Neural crest cell (in vitro differentiated cells): ENCODE data around the gene TSPO. TPM values are rescaled to one million over a fixed set of nuclear protein-coding genes. Genes with fewer than 3 reads are reported as not detected.

Experiments
- DNase-seq: peaks from one replicate; pipeline ENCODE4 v3.0.0; 2021; ENCODE audit warnings: low read depth, mixed read lengths, low spot score
- H3K27ac Mint-ChIP-seq: one replicate; pipeline ENCODE4 v1.8.0; 2021; ENCODE audit warnings: mild to moderate bottlenecking, mixed read lengths; ENCODE audit not compliant: unreplicated experiment
- H3K27me3 Mint-ChIP-seq: 2 replicates; pipeline ENCODE4 v1.8.0; 2021; ENCODE audit warnings: low read depth, mild to moderate bottlenecking, mixed read lengths
- H3K36me3 Mint-ChIP-seq: 2 replicates; pipeline ENCODE4 v1.8.0; 2021; ENCODE audit warnings: low read depth, mild to moderate bottlenecking, mixed read lengths
- H3K4me1 Mint-ChIP-seq: 2 replicates; pipeline ENCODE4 v1.8.0; 2021; ENCODE audit warnings: mixed read lengths
- H3K4me3 Mint-ChIP-seq: one replicate; pipeline ENCODE4 v1.8.0; 2021; ENCODE audit warnings: mild to moderate bottlenecking, mixed read lengths
- H3K9me3 Mint-ChIP-seq: 2 replicates; pipeline ENCODE4 v1.8.0; 2021; ENCODE audit warnings: mixed read lengths
- total RNA-seq: library from RNA; stranded (reverse); gene quantifications from 2 replicates; pipeline ENCODE4 v1.2.1, GENCODE V29; 2021
- TF ChIP-seq, protein P1 (sequence below): fragments of 200-600 bp; sonication (generic); conservative IDR thresholded peaks from 2 replicates; pipeline ENCODE4 v1.5.0; 2021; ENCODE audit warnings: antibody characterized with exemption, mild to moderate bottlenecking

The TSPO gene
- total RNA-seq, 1 donor from 2014 or later, result 12.3 TPM

DNA sequence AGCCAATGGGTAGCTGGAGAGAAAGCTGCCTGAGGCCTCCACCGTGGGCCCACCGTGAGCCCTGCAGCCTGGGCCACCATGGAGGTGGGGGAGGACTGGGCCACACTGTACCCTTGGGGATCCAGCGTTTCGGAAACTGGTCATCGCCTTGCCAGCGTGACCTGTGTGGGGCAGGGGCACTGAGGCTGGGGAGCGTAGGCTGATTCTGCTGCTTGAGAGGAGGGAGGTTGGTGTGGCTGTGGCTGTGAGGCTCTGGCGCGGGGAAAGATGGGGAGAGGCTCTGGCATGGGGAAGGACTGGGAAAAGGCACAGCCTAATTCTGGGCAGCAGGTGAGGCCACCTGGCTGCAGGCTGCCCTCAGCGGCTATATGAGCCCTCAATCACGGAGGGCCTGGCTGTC, 48.2 kb downstream of the TSPO start:
- TF ChIP-seq, protein P1, sequence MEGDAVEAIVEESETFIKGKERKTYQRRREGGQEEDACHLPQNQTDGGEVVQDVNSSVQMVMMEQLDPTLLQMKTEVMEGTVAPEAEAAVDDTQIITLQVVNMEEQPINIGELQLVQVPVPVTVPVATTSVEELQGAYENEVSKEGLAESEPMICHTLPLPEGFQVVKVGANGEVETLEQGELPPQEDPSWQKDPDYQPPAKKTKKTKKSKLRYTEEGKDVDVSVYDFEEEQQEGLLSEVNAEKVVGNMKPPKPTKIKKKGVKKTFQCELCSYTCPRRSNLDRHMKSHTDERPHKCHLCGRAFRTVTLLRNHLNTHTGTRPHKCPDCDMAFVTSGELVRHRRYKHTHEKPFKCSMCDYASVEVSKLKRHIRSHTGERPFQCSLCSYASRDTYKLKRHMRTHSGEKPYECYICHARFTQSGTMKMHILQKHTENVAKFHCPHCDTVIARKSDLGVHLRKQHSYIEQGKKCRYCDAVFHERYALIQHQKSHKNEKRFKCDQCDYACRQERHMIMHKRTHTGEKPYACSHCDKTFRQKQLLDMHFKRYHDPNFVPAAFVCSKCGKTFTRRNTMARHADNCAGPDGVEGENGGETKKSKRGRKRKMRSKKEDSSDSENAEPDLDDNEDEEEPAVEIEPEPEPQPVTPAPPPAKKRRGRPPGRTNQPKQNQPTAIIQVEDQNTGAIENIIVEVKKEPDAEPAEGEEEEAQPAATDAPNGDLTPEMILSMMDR, result no peak
- Mint-ChIP-seq H3K27me3 (no peaks in the 10 kb centered on the region), H3K4me3 (no peak overlapping the region), H3K4me1 (no peaks in the 10 kb centered on the region), H3K36me3 (no peaks in the 10 kb centered on the region), H3K9me3 (no peaks in the 10 kb centered on the region), H3K27ac (peak overlapping the region; percentile 35)
- DNase-seq, result no peak

DNA sequence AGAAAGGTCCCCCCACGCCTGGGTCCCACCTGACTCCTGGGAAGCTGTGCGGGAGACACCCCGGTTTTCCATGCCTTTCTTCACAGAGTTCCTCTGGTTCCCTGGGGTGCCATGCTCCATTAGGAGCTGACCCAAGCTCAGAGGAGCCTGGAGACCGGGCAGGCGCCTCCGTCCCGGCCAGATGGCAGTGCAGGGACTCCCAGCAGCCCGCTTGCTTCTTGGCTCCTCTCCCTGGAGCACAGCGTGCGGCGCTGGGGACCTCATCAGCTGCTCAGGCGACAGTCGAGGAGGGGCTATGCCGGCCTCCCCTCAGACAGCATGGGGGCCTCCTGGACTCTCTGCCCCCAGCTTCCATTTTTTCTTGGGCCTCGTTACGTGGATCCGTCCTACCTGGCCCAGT, 48.7 kb downstream of the TSPO start:
- Mint-ChIP-seq H3K27me3 (no peaks in the 10 kb centered on the region), H3K36me3 (no peaks in the 10 kb centered on the region), H3K4me1 (no peaks in the 10 kb centered on the region), H3K9me3 (no peaks in the 10 kb centered on the region), H3K27ac (no peak overlapping the region), H3K4me3 (no peak overlapping the region)
- TF ChIP-seq, protein P1, result no peak
- DNase-seq, result no peak

DNA sequence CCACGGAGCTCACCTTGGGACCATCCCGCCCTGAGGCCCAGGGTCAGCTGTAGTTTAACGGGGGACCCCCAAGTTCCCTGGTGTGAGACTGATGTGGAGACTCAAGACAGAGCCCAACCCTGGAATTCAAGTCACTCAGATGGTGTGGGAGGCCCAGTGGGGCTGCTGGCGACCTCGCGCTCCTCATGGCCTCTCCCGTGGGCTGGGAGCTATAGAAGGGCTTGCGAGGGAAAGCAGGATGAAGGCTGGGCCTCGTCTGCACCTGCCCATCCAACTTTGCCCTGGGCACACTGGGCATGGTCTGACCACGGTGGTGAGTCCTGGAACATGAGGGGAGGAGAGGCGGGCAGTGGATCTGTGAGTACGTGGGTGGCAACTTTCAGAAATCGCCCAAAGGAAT, 49.2 kb downstream of the TSPO start:
- H3K27ac Mint-ChIP-seq, result peak overlapping the region; percentile 81
- no peak for DNase-seq
- H3K27me3 Mint-ChIP-seq, result no peaks in the 10 kb centered on the region
- H3K9me3 Mint-ChIP-seq, result no peaks in the 10 kb centered on the region
- no peak overlapping the region for H3K4me3 Mint-ChIP-seq
- H3K4me1 Mint-ChIP-seq, result no peaks in the 10 kb centered on the region
- no peaks in the 10 kb centered on the region for H3K36me3 Mint-ChIP-seq
- TF ChIP-seq, protein P1, result no peak

DNA sequence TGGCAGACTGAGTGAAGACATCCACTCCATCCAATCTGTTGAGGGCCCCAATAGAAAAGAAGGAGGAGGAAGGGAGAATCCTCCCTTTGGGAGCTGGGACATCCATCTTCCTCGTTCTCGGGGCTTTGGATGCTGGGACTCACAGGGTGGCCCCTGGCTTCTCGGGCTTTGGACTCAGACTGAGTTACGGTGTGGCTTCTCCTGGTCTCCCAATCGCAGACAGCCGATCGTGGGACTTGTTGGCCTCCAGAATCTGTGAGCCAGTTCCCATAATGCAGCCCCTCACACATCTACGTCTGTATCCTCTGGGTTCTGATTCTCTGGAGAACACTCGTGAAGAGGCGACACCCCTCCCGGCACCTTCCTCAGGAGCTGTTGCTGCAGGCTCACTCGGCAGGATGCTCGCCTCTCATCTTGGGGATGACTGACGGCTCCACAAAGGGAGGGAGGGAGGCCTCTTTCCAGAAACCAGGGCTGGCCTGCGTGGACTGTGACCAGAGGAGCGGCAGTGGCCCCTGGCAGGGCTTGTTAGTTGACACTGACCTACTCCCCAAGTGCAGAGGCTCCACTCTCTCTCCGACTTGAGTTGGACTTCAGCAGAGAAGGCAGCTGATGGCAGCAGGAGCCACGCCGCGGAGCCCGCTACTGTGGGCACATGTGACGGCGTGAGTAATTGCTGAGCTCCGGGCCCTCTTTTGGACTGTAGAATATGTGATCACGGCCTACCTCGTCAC, 50.3 kb downstream of the TSPO start:
- H3K9me3 Mint-ChIP-seq, result no peaks in the 10 kb centered on the region
- H3K27ac Mint-ChIP-seq, result peak overlapping the region; percentile 68
- no peak for DNase-seq
- H3K27me3 Mint-ChIP-seq, result no peaks in the 10 kb centered on the region
- no peak overlapping the region for H3K4me3 Mint-ChIP-seq
- no peaks in the 10 kb centered on the region for H3K36me3 Mint-ChIP-seq
- H3K4me1 Mint-ChIP-seq, result no peaks in the 10 kb centered on the region
- TF ChIP-seq, protein P1, result no peak

DNA sequence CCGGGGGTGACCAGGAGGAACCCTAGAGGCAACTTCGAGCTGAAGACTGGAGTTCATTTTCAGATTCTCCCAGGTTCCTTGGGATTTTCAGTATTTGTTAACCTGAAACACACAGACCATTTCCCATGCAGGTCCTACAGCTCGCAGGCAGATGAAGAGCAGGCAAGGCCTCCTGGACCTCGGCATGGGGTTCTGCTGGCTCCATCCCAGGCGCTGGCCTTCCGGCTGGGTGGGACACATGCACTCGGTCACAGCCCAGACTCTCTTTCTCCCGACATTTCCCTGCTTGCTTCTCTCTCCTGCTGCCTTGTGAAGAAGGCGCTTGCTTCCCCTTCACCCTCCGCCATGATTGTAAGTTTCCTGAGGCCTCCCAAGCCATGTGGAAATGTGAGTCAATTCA, 51.0 kb downstream of the TSPO start:
- H3K27me3 Mint-ChIP-seq, result no peaks in the 10 kb centered on the region
- DNase-seq, result no peak
- H3K4me1 Mint-ChIP-seq, result no peaks in the 10 kb centered on the region
- peak overlapping the region; percentile 68 for H3K27ac Mint-ChIP-seq
- TF ChIP-seq, protein P1, result no peak
- no peak overlapping the region for H3K4me3 Mint-ChIP-seq
- H3K9me3 Mint-ChIP-seq, result no peaks in the 10 kb centered on the region
- H3K36me3 Mint-ChIP-seq, result no peaks in the 10 kb centered on the region
